H1 (cell line): Measurements from ENCODE around the gene KLHDC8A. TPM values are rescaled to one million over a fixed set of nuclear protein-coding genes. Genes with fewer than 3 reads are reported as not detected.

ENCODE experiments used
- BCL11A ChIP-seq, 2 experiments: IDR thresholded peaks; one replicate each; pipeline ENCODE4 v1.6.1; 2011; ENCODE audit warnings: low read depth in 2 of 2, low read length in 2 of 2, mild to moderate bottlenecking in 2 of 2
- CHD2 ChIP-seq: IDR thresholded peaks from 2 replicates; pipeline ENCODE4 v1.6.1; 2012; ENCODE audit warnings: low read length, improper control_type of control experiment
- CTBP2 ChIP-seq: IDR thresholded peaks from 2 replicates; pipeline ENCODE4 v1.7.0; 2011; ENCODE audit warnings: borderline replicate concordance, mild to moderate bottlenecking, moderate library complexity, mixed read lengths, low read length; ENCODE audit not compliant: insufficient read depth, insufficient read length
- HDAC2 ChIP-seq, 2 experiments: fragments of 300-600 bp in 1 of 2; sonication (generic) in 1 of 2; IDR thresholded peaks; 2 replicates each; pipeline ENCODE4 v1.6.1; 2011 to 2012; ENCODE audit warnings: low read depth in 2 of 2, low read length in 2 of 2, mild to moderate bottlenecking in 2 of 2, moderate library complexity in 2 of 2, borderline replicate concordance in 1 of 2, inconsistent platforms in 1 of 2
- NANOG ChIP-seq: IDR thresholded peaks from 2 replicates; pipeline ENCODE4 v1.6.1; 2011; ENCODE audit warnings: low read length, low read depth, mild to moderate bottlenecking, inconsistent platforms; ENCODE audit not compliant: insufficient read depth, poor library complexity, severe bottlenecking
- RNF2 ChIP-seq: fragments of 200-900, 300-1000 bp; sonication (generic); IDR thresholded peaks from 2 replicates; pipeline ENCODE4 v1.7.1; 2016; ENCODE audit warnings: borderline replicate concordance, low read depth, mild to moderate bottlenecking, antibody characterized with exemption, low read length; ENCODE audit not compliant: poor library complexity, severe bottlenecking; ENCODE audit errors: missing control alignments
- SP1 ChIP-seq: IDR thresholded peaks from 2 replicates; pipeline ENCODE4 v1.6.1; 2011; ENCODE audit warnings: low read depth, low read length
- SP4 ChIP-seq: IDR thresholded peaks from 2 replicates; pipeline ENCODE4 v1.6.1; 2012; ENCODE audit warnings: low read length, inconsistent platforms
- TBP ChIP-seq: IDR thresholded peaks from 2 replicates; pipeline ENCODE4 v1.6.1; 2011; ENCODE audit warnings: low read depth, low read length, improper control_type of control experiment
- polyA plus RNA-seq, 7 experiments: library from polyadenylated mRNA; depleted of rRNA in 3 of 7; stranded (reverse) in 5 of 7; unstranded in 2 of 7; fragments of >200 nt in 5 of 7; fragments of 200-250 nt in 2 of 7; gene quantifications; 1 replicate in 5 of 7; 2 replicates in 1 of 7; 4 replicates in 1 of 7; pipeline versions ENCODE4 v1.2.1 to v1.2.3, GENCODE V29; 2011 to 2013; ENCODE audit warnings: missing spikeins in 2 of 7, mixed read lengths in 2 of 7
- total RNA-seq: library from RNA; stranded (reverse); fragmentation: NEBNext Ultra II Directional; extraction: Animal tissue kit (Norgen Biotek cat#: 25700); gene quantifications from 2 replicates; pipeline ENCODE4 v1.2.1, GENCODE V29; 2021
- TF ChIP-seq, protein P1 (sequence below): fragments of 300-600 bp; sonication (generic); IDR thresholded peaks from 2 replicates; pipeline ENCODE4 v1.7.1; 2012; ENCODE audit warnings: low read length, moderate library complexity, mild to moderate bottlenecking, inconsistent platforms; ENCODE audit not compliant: insufficient replicate concordance

The KLHDC8A gene
- total and polyA plus RNA-seq, 2 of the 8 experiments (the other 6 are each of a cell fraction or from before 2014, with no cell fraction given), result 1.9 to 3.4 TPM

DNA sequence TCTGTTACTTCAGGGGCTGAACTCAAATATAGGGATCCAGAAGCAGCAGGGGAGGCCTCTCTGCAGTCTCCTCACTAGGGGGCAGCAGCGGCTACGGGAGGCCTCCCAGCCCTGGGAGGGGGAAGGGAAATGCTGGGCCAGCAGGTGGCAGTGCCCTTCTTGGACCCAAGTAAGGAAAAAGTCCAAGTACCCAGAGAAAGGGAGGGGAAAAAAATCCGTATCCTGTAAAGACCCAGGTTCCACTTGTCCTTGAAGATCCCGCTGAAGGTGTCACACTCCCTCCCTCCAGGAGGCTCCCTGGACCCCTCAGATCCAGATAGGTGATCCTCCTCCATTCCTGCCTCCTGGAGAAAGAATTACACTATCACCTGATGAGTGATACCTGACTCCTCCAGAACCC is 21.0 kb downstream of the KLHDC8A start (continued):
- TF ChIP-seq, protein P1, sequence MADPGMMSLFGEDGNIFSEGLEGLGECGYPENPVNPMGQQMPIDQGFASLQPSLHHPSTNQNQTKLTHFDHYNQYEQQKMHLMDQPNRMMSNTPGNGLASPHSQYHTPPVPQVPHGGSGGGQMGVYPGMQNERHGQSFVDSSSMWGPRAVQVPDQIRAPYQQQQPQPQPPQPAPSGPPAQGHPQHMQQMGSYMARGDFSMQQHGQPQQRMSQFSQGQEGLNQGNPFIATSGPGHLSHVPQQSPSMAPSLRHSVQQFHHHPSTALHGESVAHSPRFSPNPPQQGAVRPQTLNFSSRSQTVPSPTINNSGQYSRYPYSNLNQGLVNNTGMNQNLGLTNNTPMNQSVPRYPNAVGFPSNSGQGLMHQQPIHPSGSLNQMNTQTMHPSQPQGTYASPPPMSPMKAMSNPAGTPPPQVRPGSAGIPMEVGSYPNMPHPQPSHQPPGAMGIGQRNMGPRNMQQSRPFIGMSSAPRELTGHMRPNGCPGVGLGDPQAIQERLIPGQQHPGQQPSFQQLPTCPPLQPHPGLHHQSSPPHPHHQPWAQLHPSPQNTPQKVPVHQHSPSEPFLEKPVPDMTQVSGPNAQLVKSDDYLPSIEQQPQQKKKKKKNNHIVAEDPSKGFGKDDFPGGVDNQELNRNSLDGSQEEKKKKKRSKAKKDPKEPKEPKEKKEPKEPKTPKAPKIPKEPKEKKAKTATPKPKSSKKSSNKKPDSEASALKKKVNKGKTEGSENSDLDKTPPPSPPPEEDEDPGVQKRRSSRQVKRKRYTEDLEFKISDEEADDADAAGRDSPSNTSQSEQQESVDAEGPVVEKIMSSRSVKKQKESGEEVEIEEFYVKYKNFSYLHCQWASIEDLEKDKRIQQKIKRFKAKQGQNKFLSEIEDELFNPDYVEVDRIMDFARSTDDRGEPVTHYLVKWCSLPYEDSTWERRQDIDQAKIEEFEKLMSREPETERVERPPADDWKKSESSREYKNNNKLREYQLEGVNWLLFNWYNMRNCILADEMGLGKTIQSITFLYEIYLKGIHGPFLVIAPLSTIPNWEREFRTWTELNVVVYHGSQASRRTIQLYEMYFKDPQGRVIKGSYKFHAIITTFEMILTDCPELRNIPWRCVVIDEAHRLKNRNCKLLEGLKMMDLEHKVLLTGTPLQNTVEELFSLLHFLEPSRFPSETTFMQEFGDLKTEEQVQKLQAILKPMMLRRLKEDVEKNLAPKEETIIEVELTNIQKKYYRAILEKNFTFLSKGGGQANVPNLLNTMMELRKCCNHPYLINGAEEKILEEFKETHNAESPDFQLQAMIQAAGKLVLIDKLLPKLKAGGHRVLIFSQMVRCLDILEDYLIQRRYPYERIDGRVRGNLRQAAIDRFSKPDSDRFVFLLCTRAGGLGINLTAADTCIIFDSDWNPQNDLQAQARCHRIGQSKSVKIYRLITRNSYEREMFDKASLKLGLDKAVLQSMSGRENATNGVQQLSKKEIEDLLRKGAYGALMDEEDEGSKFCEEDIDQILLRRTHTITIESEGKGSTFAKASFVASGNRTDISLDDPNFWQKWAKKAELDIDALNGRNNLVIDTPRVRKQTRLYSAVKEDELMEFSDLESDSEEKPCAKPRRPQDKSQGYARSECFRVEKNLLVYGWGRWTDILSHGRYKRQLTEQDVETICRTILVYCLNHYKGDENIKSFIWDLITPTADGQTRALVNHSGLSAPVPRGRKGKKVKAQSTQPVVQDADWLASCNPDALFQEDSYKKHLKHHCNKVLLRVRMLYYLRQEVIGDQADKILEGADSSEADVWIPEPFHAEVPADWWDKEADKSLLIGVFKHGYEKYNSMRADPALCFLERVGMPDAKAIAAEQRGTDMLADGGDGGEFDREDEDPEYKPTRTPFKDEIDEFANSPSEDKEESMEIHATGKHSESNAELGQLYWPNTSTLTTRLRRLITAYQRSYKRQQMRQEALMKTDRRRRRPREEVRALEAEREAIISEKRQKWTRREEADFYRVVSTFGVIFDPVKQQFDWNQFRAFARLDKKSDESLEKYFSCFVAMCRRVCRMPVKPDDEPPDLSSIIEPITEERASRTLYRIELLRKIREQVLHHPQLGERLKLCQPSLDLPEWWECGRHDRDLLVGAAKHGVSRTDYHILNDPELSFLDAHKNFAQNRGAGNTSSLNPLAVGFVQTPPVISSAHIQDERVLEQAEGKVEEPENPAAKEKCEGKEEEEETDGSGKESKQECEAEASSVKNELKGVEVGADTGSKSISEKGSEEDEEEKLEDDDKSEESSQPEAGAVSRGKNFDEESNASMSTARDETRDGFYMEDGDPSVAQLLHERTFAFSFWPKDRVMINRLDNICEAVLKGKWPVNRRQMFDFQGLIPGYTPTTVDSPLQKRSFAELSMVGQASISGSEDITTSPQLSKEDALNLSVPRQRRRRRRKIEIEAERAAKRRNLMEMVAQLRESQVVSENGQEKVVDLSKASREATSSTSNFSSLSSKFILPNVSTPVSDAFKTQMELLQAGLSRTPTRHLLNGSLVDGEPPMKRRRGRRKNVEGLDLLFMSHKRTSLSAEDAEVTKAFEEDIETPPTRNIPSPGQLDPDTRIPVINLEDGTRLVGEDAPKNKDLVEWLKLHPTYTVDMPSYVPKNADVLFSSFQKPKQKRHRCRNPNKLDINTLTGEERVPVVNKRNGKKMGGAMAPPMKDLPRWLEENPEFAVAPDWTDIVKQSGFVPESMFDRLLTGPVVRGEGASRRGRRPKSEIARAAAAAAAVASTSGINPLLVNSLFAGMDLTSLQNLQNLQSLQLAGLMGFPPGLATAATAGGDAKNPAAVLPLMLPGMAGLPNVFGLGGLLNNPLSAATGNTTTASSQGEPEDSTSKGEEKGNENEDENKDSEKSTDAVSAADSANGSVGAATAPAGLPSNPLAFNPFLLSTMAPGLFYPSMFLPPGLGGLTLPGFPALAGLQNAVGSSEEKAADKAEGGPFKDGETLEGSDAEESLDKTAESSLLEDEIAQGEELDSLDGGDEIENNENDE, result no peak
- TF ChIP-seq NANOG, result no peak
- no peak for TF ChIP-seq BCL11A (IDR thresholded peaks at IDR 0.05; ENCODE audit: low read depth in 2 of 2, low read length in 2 of 2)
- TF ChIP-seq TBP, result no peak
- no peak for TF ChIP-seq RNF2
- TF ChIP-seq SP1, result 0 out of 2 replicates have a peak, but pooled peaks have one; percentile 29
- peak; percentile 31 for TF ChIP-seq CTBP2
- TF ChIP-seq SP4, result peak; percentile 39; the same call in 1 of the 2 replicates
- TF ChIP-seq CHD2, result peak; percentile 61; the same call in 1 of the 2 replicates
- peak in 1 of 2 experiments; percentile 77; a peak in 1 of 4 replicates for TF ChIP-seq HDAC2 (IDR thresholded peaks at IDR 0.05; ENCODE audit: borderline replicate concordance in 1 of 2, low read depth in 2 of 2, low read length in 2 of 2)
